HFFc6 (cell line): ENCODE measurements around the gene B3GNT9. TPM values are rescaled to one million over a fixed set of nuclear protein-coding genes. Genes with fewer than 3 reads are reported as not detected.

Source experiments
- DNase-seq: peaks from one replicate; pipeline ENCODE4 v3.0.0-alpha.2; 2018
- H3K27ac Mint-ChIP-seq: 2 replicates; pipeline ENCODE4 v1.8.0; 2020; ENCODE audit warnings: mild to moderate bottlenecking, mixed read lengths
- H3K27me3 Mint-ChIP-seq: 2 replicates; pipeline ENCODE4 v1.8.0; 2021; ENCODE audit warnings: mild to moderate bottlenecking, moderate library complexity, mixed read lengths; ENCODE audit not compliant: insufficient read depth
- H3K36me3 Mint-ChIP-seq: 2 replicates; pipeline ENCODE4 v1.8.0; 2021; ENCODE audit warnings: low read depth, mixed read lengths
- H3K4me1 Mint-ChIP-seq: 2 replicates; pipeline ENCODE4 v1.8.0; 2020; ENCODE audit warnings: low read depth, mixed read lengths
- H3K4me3 Mint-ChIP-seq: 2 replicates; pipeline ENCODE4 v1.8.0; 2020; ENCODE audit warnings: mild to moderate bottlenecking, moderate library complexity, mixed read lengths
- H3K9me3 Mint-ChIP-seq: 2 replicates; pipeline ENCODE4 v1.8.0; 2020; ENCODE audit warnings: mild to moderate bottlenecking, mixed read lengths
- CTCF ChIP-seq: fragments of 200-600 bp; sonication (generic); IDR thresholded peaks from 2 replicates; pipeline ENCODE4 v1.5.0; 2021; ENCODE audit warnings: antibody characterized with exemption, mild to moderate bottlenecking
- total RNA-seq, 6 experiments: library from RNA; stranded (reverse); fragmentation: NEBNext Ultra II Directional; extraction: Animal tissue kit (Norgen Biotek cat#: 25700); gene quantifications; 2 replicates in 1 of 6; 3 replicates in 5 of 6; pipeline ENCODE4 v1.2.3, GENCODE V29; 2021

The B3GNT9 gene
- total RNA-seq, 6 experiments from 2014 or later: 45.7 to 55.1 (median 50.1) TPM

- Mint-ChIP-seq H3K4me3 (no peak overlapping the region), H3K27me3 (0 out of 2 replicates have a peak, but pooled peaks cover 9% of the 10 kb centered on the region)
Observed at GRCh38 chr16:67169011-67169451, 18.2 kb upstream of the B3GNT9 start.

GRCh38 chr16:67167588-67167987 lies 16.8 kb upstream of the B3GNT9 start:
- H3K27me3 Mint-ChIP-seq: 0 out of 2 replicates have a peak, but pooled peaks cover 10% of the 10 kb centered on the region
- no peak for DNase-seq
- no peaks in the 10 kb centered on the region for H3K9me3 Mint-ChIP-seq
- H3K4me1 Mint-ChIP-seq: peaks cover 20% of the 10 kb centered on the region
- H3K36me3 Mint-ChIP-seq: no peaks in the 10 kb centered on the region
- no peak overlapping the region for H3K4me3 Mint-ChIP-seq
- no peak for TF ChIP-seq CTCF
- no peak overlapping the region for H3K27ac Mint-ChIP-seq

More at GRCh38 chr16:67169011-67169451, 18.2 kb upstream of the B3GNT9 start:
- no peak for DNase-seq
- H3K4me1 Mint-ChIP-seq: peaks cover 32% of the 10 kb centered on the region
- no peaks in the 10 kb centered on the region for H3K36me3 Mint-ChIP-seq
- no peaks in the 10 kb centered on the region for H3K9me3 Mint-ChIP-seq
- TF ChIP-seq CTCF: no peak
- no peak overlapping the region for H3K27ac Mint-ChIP-seq

- H3K27me3 Mint-ChIP-seq: 0 out of 2 replicates have a peak, but pooled peaks cover 10% of the 10 kb centered on the region
Observed at GRCh38 chr16:67166598-67167168, 15.9 kb upstream of the B3GNT9 start.

GRCh38 chr16:67166110-67166547 lies 15.3 kb upstream of the B3GNT9 start:
- peaks cover 10% of the 10 kb centered on the region; the same call in 1 of the 2 replicates for H3K27me3 Mint-ChIP-seq
- no peak overlapping the region for H3K27ac Mint-ChIP-seq
- DNase-seq: no peak
- no peak for TF ChIP-seq CTCF
- H3K4me1 Mint-ChIP-seq: peaks cover 17% of the 10 kb centered on the region
- H3K36me3 Mint-ChIP-seq: no peaks in the 10 kb centered on the region
- no peak overlapping the region for H3K4me3 Mint-ChIP-seq
- no peaks in the 10 kb centered on the region for H3K9me3 Mint-ChIP-seq

More at GRCh38 chr16:67166598-67167168, 15.9 kb upstream of the B3GNT9 start:
- no peak for TF ChIP-seq CTCF
- no peak for DNase-seq
- H3K9me3 Mint-ChIP-seq: no peaks in the 10 kb centered on the region
- H3K4me1 Mint-ChIP-seq: peaks cover 20% of the 10 kb centered on the region
- no peak overlapping the region for H3K4me3 Mint-ChIP-seq
- no peaks in the 10 kb centered on the region for H3K36me3 Mint-ChIP-seq
- H3K27ac Mint-ChIP-seq: no peak overlapping the region

- Mint-ChIP-seq H3K9me3 (no peaks in the 10 kb centered on the region), H3K27me3 (peaks cover 10% of the 10 kb centered on the region; the same call in 1 of the 2 replicates), H3K36me3 (no peaks in the 10 kb centered on the region), H3K4me3 (no peak overlapping the region), H3K4me1 (peaks cover 12% of the 10 kb centered on the region), H3K27ac (no peak overlapping the region)
- no peak for DNase-seq
- TF ChIP-seq CTCF: no peak
Observed at GRCh38 chr16:67165121-67166078, 14.6 kb upstream of the B3GNT9 start.
